NB4 (cell line): Measurements from ENCODE around the gene NRP1.

Experiments used
- CTCF ChIP-seq: IDR thresholded peaks from one replicate; pipeline ENCODE4 v1.5.1; 2012; ENCODE audit warnings: low read depth, low read length
- MAX ChIP-seq: IDR thresholded peaks from 2 replicates; pipeline ENCODE4 v1.6.1; 2011; ENCODE audit warnings: low read depth, low read length
- MYC ChIP-seq: IDR thresholded peaks from 2 replicates; pipeline ENCODE4 v1.6.1; 2011; ENCODE audit warnings: low read depth, low read length
- POLR2A ChIP-seq: IDR thresholded peaks from 2 replicates; pipeline ENCODE4 v1.6.1; 2011; ENCODE audit warnings: mild to moderate bottlenecking; ENCODE audit not compliant: insufficient read length; ENCODE audit errors: extremely low read depth

GRCh38 chr10:33146189-33147012 is 188.1 kb downstream of the NRP1 start:
- TF ChIP-seq CTCF (no peak), POLR2A (no peak), MAX (no peak), MYC (no peak)
